Umbilical cord (tissue), 1 donor: ENCODE data around the gene TMCO2. TPM values are rescaled to one million over a fixed set of nuclear protein-coding genes. Genes with fewer than 3 reads are reported as not detected.

Experiments
- total RNA-seq: library from RNA; depleted of rRNA; stranded (reverse); fragments of >200 nt; gene quantifications from one replicate; pipeline ENCODE4 v1.2.3, GENCODE V29; 2014; ENCODE audit warnings: low replicate concordance; ENCODE audit not compliant: insufficient read depth

Gene TMCO2
- total RNA-seq, 1 donor from 2014 or later = not detected

Other genes with a start within 250 kb of the TMCO2 start
- gene CAP1, start 207.2 kb upstream of the TMCO2 start, total RNA-seq = 287 TPM
- 29.1 TPM for gene PPT1, start 150.7 kb upstream of the TMCO2 start, total RNA-seq
- 73.9 TPM for gene RLF, start 86.5 kb upstream of the TMCO2 start, total RNA-seq
- gene ZMPSTE24, start 10.3 kb downstream of the TMCO2 start, total RNA-seq = 60.7 TPM
- gene COL9A2, start 69.3 kb downstream of the TMCO2 start, total RNA-seq = 9.1 TPM
- 20.2 TPM for gene SMAP2, start 125.8 kb downstream of the TMCO2 start, total RNA-seq
- gene ZFP69B, start 202.5 kb downstream of the TMCO2 start, total RNA-seq = 6.5 TPM
- gene ZFP69, start 229.4 kb downstream of the TMCO2 start, total RNA-seq = 8.9 TPM